Skin of body (tissue), 2 donors: ENCODE results near the gene DNLZ. TPM values are rescaled to one million over a fixed set of nuclear protein-coding genes. Genes with fewer than 3 reads are reported as not detected.

Experiments used
- DNase-seq: peaks from one replicate; lab custom pipeline; 2025; lab: John Stamatoyannopoulos, UW
- total RNA-seq: library from RNA; depleted of rRNA; stranded (reverse); fragments of >200 nt; gene quantifications from one replicate; pipeline ENCODE4 v1.2.3, GENCODE V29; 2014

Gene DNLZ
- total RNA-seq, 1 donor from 2014 or later: 5.1 TPM

- no peak for DNase-seq
Measured at GRCh38 chr9:136396219-136396515, 32.6 kb upstream of the DNLZ start.

- DNase-seq: no peak
Measured at GRCh38 chr9:136395345-136396218, 32.0 kb upstream of the DNLZ start.

GRCh38 chr9:136395020-136395340 is 31.4 kb upstream of the DNLZ start:
- no peak for DNase-seq

- DNase-seq: no peak
Measured at GRCh38 chr9:136394312-136395019, 30.9 kb upstream of the DNLZ start.

- DNase-seq: no peak
Measured at GRCh38 chr9:136393531-136393930, 30.0 kb upstream of the DNLZ start.

- no peak for DNase-seq
Measured at GRCh38 chr9:136392538-136393449, 29.2 kb upstream of the DNLZ start.

- no peak for DNase-seq
Measured at GRCh38 chr9:136391737-136392537, 28.4 kb upstream of the DNLZ start.

- no peak for DNase-seq
Measured at GRCh38 chr9:136389396-136389795, 25.9 kb upstream of the DNLZ start.

GRCh38 chr9:136387217-136387616 is 23.7 kb upstream of the DNLZ start:
- no peak for DNase-seq

GRCh38 chr9:136386018-136386417 is 22.5 kb upstream of the DNLZ start:
- no peak for DNase-seq

GRCh38 chr9:136385015-136385414 is 21.5 kb upstream of the DNLZ start:
- DNase-seq: no peak

- DNase-seq: no peak
Measured at GRCh38 chr9:136383436-136383835, 19.9 kb upstream of the DNLZ start.

- no peak for DNase-seq
Measured at GRCh38 chr9:136381966-136382513, 18.5 kb upstream of the DNLZ start.

GRCh38 chr9:136381311-136381710 is 17.8 kb upstream of the DNLZ start:
- no peak for DNase-seq

- DNase-seq: no peak
Measured at GRCh38 chr9:136380381-136380780, 16.8 kb upstream of the DNLZ start.

- no peak for DNase-seq
Measured at GRCh38 chr9:136379891-136380290, 16.3 kb upstream of the DNLZ start.

- DNase-seq: no peak
Measured at GRCh38 chr9:136379401-136379800, 15.9 kb upstream of the DNLZ start.

- DNase-seq: no peak
Measured at GRCh38 chr9:136379003-136379287, 15.4 kb upstream of the DNLZ start.

GRCh38 chr9:136378170-136379002 is 14.8 kb upstream of the DNLZ start:
- no peak for DNase-seq
